Cardiac muscle cell (in vitro differentiated cells and primary cell): ENCODE data around the gene FAM83B. TPM values are rescaled to one million over a fixed set of nuclear protein-coding genes. Genes with fewer than 3 reads are reported as not detected.

Experiments used
- DNase-seq, 2 donors: peaks; one replicate each; pipeline versions ENCODE4 v3.0.0 to v3.0.0-alpha.2; 2010 to 2017; ENCODE audit warnings: low read depth in 1 of 2, low spot score in 1 of 2
- H3K27ac ChIP-seq: fragments of 200-600 bp; sonication (generic); 2 replicates; pipeline ENCODE4 v1.5.1; 2016
- H3K27me3 ChIP-seq: fragments of 200-600 bp; sonication (generic); 2 replicates; pipeline ENCODE4 v1.6.0; 2016; ENCODE audit warnings: control low read depth
- H3K36me3 ChIP-seq: fragments of 200-600 bp; sonication (generic); 2 replicates; pipeline ENCODE4 v1.5.1; 2016; ENCODE audit warnings: control low read depth
- H3K4me1 ChIP-seq: fragments of 200-600 bp; sonication (generic); 2 replicates; pipeline ENCODE4 v1.8.1; 2017; ENCODE audit warnings: low read depth, mild to moderate bottlenecking, mixed run types
- H3K4me3 ChIP-seq: fragments of 200-600 bp; sonication (generic); 2 replicates; pipeline ENCODE4 v1.5.1; 2016; ENCODE audit warnings: mild to moderate bottlenecking
- H3K9me3 ChIP-seq: fragments of 200-600 bp; sonication (generic); 2 replicates; pipeline ENCODE4 v1.5.1; 2017; ENCODE audit warnings: low read depth, mild to moderate bottlenecking, control low read depth
- CTCF ChIP-seq: IDR thresholded peaks from 2 replicates; pipeline ENCODE4 v1.5.1; 2012; ENCODE audit warnings: low read depth, mild to moderate bottlenecking, low read length
- polyA plus RNA-seq: library from polyadenylated mRNA; unstranded; fragments of >200 nt; fragmentation: Nextera tagmentation; extraction: Ambion mirVana; gene quantifications from 2 replicates; pipeline ENCODE4 v1.2.1, GENCODE V29; 2016
- total RNA-seq: library from RNA; depleted of rRNA; stranded (reverse); fragments of >200 nt; gene quantifications from 2 replicates; pipeline ENCODE4 v1.2.3, GENCODE V29; 2016

The FAM83B gene
- total and polyA plus RNA-seq, 2 experiments from 2014 or later: 0.06 TPM; not detected in 1

- DNase-seq: peak in 1 of 2 donors; percentile 38
- H3K36me3 ChIP-seq: no peaks in the 10 kb centered on the region
These were observed 46.3 kb downstream of the FAM83B start for GRCh38 chr6:54892831-54893230.

GRCh38 chr6:54893818-54894217, 47.2 kb downstream of the FAM83B start:
- DNase-seq: no peak
- Histone ChIP-seq H3K4me1 (peaks cover 10% of the 10 kb centered on the region), H3K36me3 (no peaks in the 10 kb centered on the region), H3K27ac (no peak overlapping the region), H3K9me3 (no peaks in the 10 kb centered on the region), H3K27me3 (no peaks in the 10 kb centered on the region), H3K4me3 (no peak overlapping the region)
- no peak for TF ChIP-seq CTCF

More at GRCh38 chr6:54892831-54893230, 46.3 kb downstream of the FAM83B start:
- no peak for TF ChIP-seq CTCF
- no peaks in the 10 kb centered on the region for H3K9me3 ChIP-seq
- H3K4me1 ChIP-seq: peaks cover 10% of the 10 kb centered on the region
- no peak overlapping the region for H3K27ac ChIP-seq
- H3K27me3 ChIP-seq: no peaks in the 10 kb centered on the region
- H3K4me3 ChIP-seq: no peak overlapping the region

GRCh38 chr6:54896302-54896701, 49.7 kb downstream of the FAM83B start:
- no peak for TF ChIP-seq CTCF

GRCh38 chr6:54897462-54898189, 51.1 kb downstream of the FAM83B start:
- Histone ChIP-seq H3K27me3 (no peaks in the 10 kb centered on the region), H3K9me3 (no peaks in the 10 kb centered on the region), H3K27ac (no peak overlapping the region), H3K36me3 (no peaks in the 10 kb centered on the region), H3K4me1 (peaks cover 11% of the 10 kb centered on the region), H3K4me3 (no peak overlapping the region)
- peak in 1 of 2 donors; percentile 21 for DNase-seq
- TF ChIP-seq CTCF: no peak

More at GRCh38 chr6:54896302-54896701, 49.7 kb downstream of the FAM83B start:
- H3K4me3 ChIP-seq: no peak overlapping the region
- H3K27ac ChIP-seq: no peak overlapping the region
- DNase-seq: no peak
- H3K9me3 ChIP-seq: no peaks in the 10 kb centered on the region
- no peaks in the 10 kb centered on the region for H3K27me3 ChIP-seq
- H3K4me1 ChIP-seq: peaks cover 20% of the 10 kb centered on the region
- H3K36me3 ChIP-seq: no peaks in the 10 kb centered on the region

- TF ChIP-seq CTCF: no peak
- H3K36me3 ChIP-seq: no peaks in the 10 kb centered on the region
- no peaks in the 10 kb centered on the region for H3K27me3 ChIP-seq
- H3K9me3 ChIP-seq: no peaks in the 10 kb centered on the region
- H3K4me1 ChIP-seq: peaks cover 11% of the 10 kb centered on the region
- DNase-seq: no peak
- H3K27ac ChIP-seq: no peak overlapping the region
- no peak overlapping the region for H3K4me3 ChIP-seq
These were observed 52.2 kb downstream of the FAM83B start for GRCh38 chr6:54898767-54899166.
